DND-41 (cell line): Measurements from ENCODE around the gene IGSF9.
A peak's percentile ranks its signal among the peaks of the same experiment; 100 is the strongest.

Source experiments
- ATAC-seq: fragments of 200-7000 bp; cut with Tn5 transposase; 3 replicates; pipeline ENCODE4 v1.9.1; 2021; ENCODE audit warnings: low read depth; ENCODE audit not compliant: insufficient read depth
- DNase-seq: peaks from one replicate; pipeline ENCODE4 v3.0.0-alpha.2; 2020
- H2AFZ ChIP-seq: 2 replicates; pipeline ENCODE4 v1.6.0; 2012; ENCODE audit warnings: low read depth, low read length
- H3K27ac ChIP-seq: 2 replicates; pipeline ENCODE4 v1.5.1; 2012; ENCODE audit warnings: low read length, inconsistent platforms
- H3K27me3 ChIP-seq: fragments of 200-600 bp; sonication (generic); 2 replicates; pipeline ENCODE4 v1.6.0; 2012; ENCODE audit warnings: low read length, mild to moderate bottlenecking, inconsistent platforms; ENCODE audit not compliant: insufficient read depth, poor library complexity
- H3K36me3 ChIP-seq: 2 replicates; pipeline ENCODE4 v1.5.1; 2012; ENCODE audit warnings: low read length, inconsistent platforms; ENCODE audit not compliant: insufficient read depth
- H3K4me1 ChIP-seq: 2 replicates; pipeline ENCODE4 v1.5.1; 2012; ENCODE audit warnings: mild to moderate bottlenecking, low read length; ENCODE audit not compliant: insufficient read depth
- H3K4me2 ChIP-seq: 2 replicates; pipeline ENCODE4 v1.6.0; 2012; ENCODE audit warnings: mild to moderate bottlenecking, moderate library complexity, low read length, inconsistent platforms; ENCODE audit not compliant: insufficient read depth
- H3K4me3 ChIP-seq, 2 experiments: fragments of 200-600 bp in 1 of 2; shearing (Covaris generic) in 1 of 2; 2 replicates each; pipeline ENCODE4 v1.5.1; 2012 to 2016; ENCODE audit warnings: inconsistent platforms in 2 of 2, low read length in 2 of 2, mild to moderate bottlenecking in 2 of 2, low read depth in 1 of 2, moderate library complexity in 1 of 2
- H3K79me2 ChIP-seq: 2 replicates; pipeline ENCODE4 v1.6.0; 2012; ENCODE audit warnings: low read length, inconsistent platforms; ENCODE audit not compliant: insufficient read depth
- H3K9ac ChIP-seq: 2 replicates; pipeline ENCODE4 v1.6.0; 2012; ENCODE audit warnings: low read depth, mild to moderate bottlenecking, inconsistent platforms, low read length, moderate library complexity
- H3K9me3 ChIP-seq: 2 replicates; pipeline ENCODE4 v1.5.1; 2012; ENCODE audit warnings: low read length, moderate library complexity, mild to moderate bottlenecking, inconsistent platforms; ENCODE audit not compliant: insufficient read depth, severe bottlenecking
- H4K20me1 ChIP-seq: 2 replicates; pipeline ENCODE4 v1.6.0; 2012; ENCODE audit warnings: low read length; ENCODE audit not compliant: insufficient read depth
- EZH2 ChIP-seq: IDR thresholded peaks from 3 replicates; pipeline ENCODE4 v1.6.1; 2012; ENCODE audit warnings: borderline replicate concordance, low read depth, mild to moderate bottlenecking, moderate library complexity, low read length, inconsistent platforms; ENCODE audit not compliant: severe bottlenecking
- TF ChIP-seq, protein P1 (sequence below): IDR thresholded peaks from 2 replicates; pipeline ENCODE4 v1.5.1; 2012; ENCODE audit warnings: borderline replicate concordance, low read length, moderate library complexity, mild to moderate bottlenecking; ENCODE audit not compliant: poor library complexity, severe bottlenecking; ENCODE audit errors: extremely low read depth

The IGSF9 gene, protein sequence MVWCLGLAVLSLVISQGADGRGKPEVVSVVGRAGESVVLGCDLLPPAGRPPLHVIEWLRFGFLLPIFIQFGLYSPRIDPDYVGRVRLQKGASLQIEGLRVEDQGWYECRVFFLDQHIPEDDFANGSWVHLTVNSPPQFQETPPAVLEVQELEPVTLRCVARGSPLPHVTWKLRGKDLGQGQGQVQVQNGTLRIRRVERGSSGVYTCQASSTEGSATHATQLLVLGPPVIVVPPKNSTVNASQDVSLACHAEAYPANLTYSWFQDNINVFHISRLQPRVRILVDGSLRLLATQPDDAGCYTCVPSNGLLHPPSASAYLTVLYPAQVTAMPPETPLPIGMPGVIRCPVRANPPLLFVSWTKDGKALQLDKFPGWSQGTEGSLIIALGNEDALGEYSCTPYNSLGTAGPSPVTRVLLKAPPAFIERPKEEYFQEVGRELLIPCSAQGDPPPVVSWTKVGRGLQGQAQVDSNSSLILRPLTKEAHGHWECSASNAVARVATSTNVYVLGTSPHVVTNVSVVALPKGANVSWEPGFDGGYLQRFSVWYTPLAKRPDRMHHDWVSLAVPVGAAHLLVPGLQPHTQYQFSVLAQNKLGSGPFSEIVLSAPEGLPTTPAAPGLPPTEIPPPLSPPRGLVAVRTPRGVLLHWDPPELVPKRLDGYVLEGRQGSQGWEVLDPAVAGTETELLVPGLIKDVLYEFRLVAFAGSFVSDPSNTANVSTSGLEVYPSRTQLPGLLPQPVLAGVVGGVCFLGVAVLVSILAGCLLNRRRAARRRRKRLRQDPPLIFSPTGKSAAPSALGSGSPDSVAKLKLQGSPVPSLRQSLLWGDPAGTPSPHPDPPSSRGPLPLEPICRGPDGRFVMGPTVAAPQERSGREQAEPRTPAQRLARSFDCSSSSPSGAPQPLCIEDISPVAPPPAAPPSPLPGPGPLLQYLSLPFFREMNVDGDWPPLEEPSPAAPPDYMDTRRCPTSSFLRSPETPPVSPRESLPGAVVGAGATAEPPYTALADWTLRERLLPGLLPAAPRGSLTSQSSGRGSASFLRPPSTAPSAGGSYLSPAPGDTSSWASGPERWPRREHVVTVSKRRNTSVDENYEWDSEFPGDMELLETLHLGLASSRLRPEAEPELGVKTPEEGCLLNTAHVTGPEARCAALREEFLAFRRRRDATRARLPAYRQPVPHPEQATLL

DNA sequence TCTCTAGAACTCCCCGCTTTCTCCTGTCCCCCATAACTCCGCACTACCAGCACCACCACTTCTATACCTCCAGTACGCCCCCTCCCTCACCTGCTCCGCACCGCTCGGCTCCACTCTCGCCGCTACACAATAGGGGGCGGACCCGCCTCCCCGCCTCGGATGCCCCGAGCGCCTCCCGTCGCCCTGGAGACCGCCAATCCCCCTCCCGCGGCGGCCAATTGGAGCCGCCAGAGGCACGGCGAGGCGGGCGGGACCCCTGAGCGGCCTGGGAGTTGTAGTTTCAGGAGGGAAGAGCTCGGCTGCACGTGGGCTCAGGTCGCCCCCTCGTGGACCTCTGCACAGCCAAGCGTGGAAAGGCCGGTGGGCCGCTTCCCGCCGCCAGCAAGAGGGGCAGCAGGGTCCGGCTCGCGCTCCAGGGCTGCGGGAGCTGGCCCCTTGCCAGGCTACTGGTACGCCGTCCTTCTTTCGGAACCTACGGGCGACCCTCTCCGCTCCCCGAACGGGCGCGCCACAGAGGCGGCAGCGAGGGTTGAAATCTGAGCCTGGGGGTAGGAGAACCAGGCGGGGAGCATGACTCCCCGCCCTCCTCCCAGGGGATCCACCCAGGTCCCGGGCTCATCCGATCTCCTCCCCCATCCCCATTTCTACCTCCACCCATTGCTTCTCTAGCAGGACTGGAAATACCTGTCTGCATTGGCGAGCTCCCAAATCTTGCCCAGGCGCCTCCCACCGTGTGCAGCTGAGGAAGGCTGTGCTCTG lies at the start of gene IGSF9:
Gene IGSF9, minus strand, starts transcription at position 131 of the 759 bp plus-strand sequence. CDS start 2,159 bp downstream, outside the sequence.
- H3K9me3 ChIP-seq, result no peaks in the 10 kb centered on the region
- peak; percentile 99 for ATAC-seq
- H3K4me1 ChIP-seq, result peaks cover 6% of the 10 kb centered on the region
- H3K36me3 ChIP-seq, result no peaks in the 10 kb centered on the region
- no peaks in the 10 kb centered on the region for H3K79me2 ChIP-seq
- peak within 1 kb of the TSS; percentile 15; the same call in 1 of the 2 replicates for H3K4me2 ChIP-seq
- peaks cover 75% of the 10 kb centered on the region for H3K27me3 ChIP-seq
- no peak within 1 kb of the TSS for H3K9ac ChIP-seq
- no peak within 1 kb of the TSS for H3K4me3 ChIP-seq
- H2AFZ ChIP-seq, result no peak within 1 kb of the TSS
- peak; percentile 83 for TF ChIP-seq EZH2
- TF ChIP-seq, protein P1, sequence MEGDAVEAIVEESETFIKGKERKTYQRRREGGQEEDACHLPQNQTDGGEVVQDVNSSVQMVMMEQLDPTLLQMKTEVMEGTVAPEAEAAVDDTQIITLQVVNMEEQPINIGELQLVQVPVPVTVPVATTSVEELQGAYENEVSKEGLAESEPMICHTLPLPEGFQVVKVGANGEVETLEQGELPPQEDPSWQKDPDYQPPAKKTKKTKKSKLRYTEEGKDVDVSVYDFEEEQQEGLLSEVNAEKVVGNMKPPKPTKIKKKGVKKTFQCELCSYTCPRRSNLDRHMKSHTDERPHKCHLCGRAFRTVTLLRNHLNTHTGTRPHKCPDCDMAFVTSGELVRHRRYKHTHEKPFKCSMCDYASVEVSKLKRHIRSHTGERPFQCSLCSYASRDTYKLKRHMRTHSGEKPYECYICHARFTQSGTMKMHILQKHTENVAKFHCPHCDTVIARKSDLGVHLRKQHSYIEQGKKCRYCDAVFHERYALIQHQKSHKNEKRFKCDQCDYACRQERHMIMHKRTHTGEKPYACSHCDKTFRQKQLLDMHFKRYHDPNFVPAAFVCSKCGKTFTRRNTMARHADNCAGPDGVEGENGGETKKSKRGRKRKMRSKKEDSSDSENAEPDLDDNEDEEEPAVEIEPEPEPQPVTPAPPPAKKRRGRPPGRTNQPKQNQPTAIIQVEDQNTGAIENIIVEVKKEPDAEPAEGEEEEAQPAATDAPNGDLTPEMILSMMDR, result peak; percentile 51
- H4K20me1 ChIP-seq, result no peaks in the 10 kb centered on the region; the same call in 1 of the 2 replicates
- H3K27ac ChIP-seq, result no peak within 1 kb of the TSS
- DNase-seq, result peak; percentile 86

DNA sequence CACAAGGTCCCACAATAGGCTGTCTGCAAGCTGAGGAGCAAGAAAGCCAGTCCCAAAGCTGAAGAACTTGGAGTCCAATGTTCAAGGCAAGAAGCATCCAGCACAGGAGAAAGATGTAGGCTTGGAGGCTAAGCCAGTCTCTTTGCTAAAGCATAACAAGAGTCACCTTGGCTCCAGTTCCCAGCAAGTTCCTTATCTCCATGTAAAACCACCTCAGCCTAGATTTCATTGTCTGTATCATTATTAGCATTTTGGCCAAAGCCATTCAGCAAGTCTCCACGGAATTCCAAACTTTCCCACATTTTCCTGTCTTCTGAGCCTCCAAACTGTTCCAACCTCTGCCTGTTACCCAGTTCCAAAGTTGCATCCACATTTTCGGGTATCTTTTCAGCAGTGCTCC lies 49.5 kb upstream of the IGSF9 start:
- no peaks in the 10 kb centered on the region for H3K36me3 ChIP-seq
- no peaks in the 10 kb centered on the region for H3K79me2 ChIP-seq
- no peak overlapping the region for H3K27ac ChIP-seq
- TF ChIP-seq EZH2, result no peak
- TF ChIP-seq, protein P1, result no peak
- no peak overlapping the region for H3K9ac ChIP-seq
- no peak for DNase-seq
- H3K4me3 ChIP-seq, result no peak overlapping the region
- no peak overlapping the region for H3K4me2 ChIP-seq
- no peak for ATAC-seq
- no peaks in the 10 kb centered on the region for H3K4me1 ChIP-seq
- no peaks in the 10 kb centered on the region for H3K9me3 ChIP-seq
- no peaks in the 10 kb centered on the region for H4K20me1 ChIP-seq
- H2AFZ ChIP-seq, result no peak overlapping the region
- peaks cover 12% of the 10 kb centered on the region for H3K27me3 ChIP-seq

DNA sequence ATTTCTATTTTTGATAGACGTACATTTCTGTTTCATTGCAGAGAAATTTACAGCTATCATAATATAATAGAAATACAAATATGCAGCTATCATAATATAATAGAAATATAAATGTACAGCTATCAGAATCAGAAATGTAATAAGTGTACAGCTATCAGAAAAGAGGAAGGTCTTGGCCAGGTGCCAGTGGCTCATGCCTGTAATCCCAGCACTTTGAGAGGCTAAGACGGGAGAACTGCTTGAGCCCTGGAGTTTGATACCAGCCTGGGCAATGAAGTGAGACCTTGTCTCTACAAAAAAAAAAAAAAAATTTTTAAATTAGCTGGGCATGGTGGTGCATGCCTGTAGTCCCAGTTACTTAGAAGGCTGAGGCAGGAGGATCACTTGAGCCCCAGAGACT lies 48.5 kb upstream of the IGSF9 start:
- H3K36me3 ChIP-seq, result no peaks in the 10 kb centered on the region
- TF ChIP-seq, protein P1, result no peak
- no peak for TF ChIP-seq EZH2
- H3K4me2 ChIP-seq, result no peak overlapping the region
- no peak for ATAC-seq
- H3K79me2 ChIP-seq, result no peaks in the 10 kb centered on the region
- no peak overlapping the region for H3K27ac ChIP-seq
- H3K4me1 ChIP-seq, result no peaks in the 10 kb centered on the region
- DNase-seq, result no peak
- H3K9me3 ChIP-seq, result no peaks in the 10 kb centered on the region
- H3K27me3 ChIP-seq, result peaks cover 14% of the 10 kb centered on the region
- no peak overlapping the region for H3K9ac ChIP-seq
- H4K20me1 ChIP-seq, result no peaks in the 10 kb centered on the region
- H3K4me3 ChIP-seq, result no peak overlapping the region
- no peak overlapping the region for H2AFZ ChIP-seq
